GF-D8 (cell line): ENCODE data around the gene AP2B1.

ENCODE experiments used
- DNase-seq: peaks from one replicate; lab custom pipeline; 2025; lab: John Stamatoyannopoulos, UW

Gene AP2B1

GRCh38 chr17:35630530-35631148 lies 43.5 kb downstream of the AP2B1 start:
- DNase-seq, result no peak

DNA sequence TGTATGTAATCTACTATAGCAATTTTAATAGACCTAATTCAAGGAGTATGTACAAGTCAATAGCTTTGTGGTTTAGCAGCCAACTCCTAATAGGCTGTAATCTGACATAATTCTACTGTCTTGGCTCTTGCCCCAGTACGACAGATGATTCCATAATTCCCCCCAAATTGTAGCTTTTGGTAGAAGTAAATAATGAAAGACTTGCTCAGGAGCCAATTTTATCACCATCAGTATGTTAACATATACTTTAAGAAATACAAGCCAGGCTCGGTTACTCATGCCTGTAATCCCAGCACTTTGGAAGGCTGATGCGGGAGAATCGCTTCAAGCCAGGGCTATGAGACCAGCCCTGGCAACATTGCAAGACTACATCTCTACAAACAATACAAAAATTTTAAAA lies 53.9 kb downstream of the AP2B1 start:
- DNase-seq, result no peak

DNA sequence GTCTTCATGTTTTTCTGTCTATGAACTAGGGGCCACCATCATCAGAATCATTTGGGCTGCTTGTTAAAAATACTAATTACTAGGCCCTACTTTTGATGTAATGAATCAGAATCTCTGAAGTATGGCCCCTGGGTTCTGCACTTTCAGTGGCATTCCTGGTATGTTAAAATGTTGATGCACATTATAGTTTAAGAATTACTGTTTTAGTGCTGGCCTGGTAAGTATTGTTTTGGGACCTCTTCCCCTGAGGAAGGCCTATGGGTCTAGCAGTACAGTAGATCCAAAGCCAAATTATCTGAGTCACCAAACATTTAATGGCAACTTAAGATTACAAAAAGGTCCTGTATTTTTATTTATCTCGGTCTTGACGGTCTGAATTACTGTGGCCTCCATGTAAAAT lies 58.8 kb downstream of the AP2B1 start:
- no peak for DNase-seq

- DNase-seq, result no peak
Observed at GRCh38 chr17:35651467-35651866, 64.3 kb downstream of the AP2B1 start.

GRCh38 chr17:35653619-35654361 lies 66.7 kb downstream of the AP2B1 start:
- no peak for DNase-seq

DNA sequence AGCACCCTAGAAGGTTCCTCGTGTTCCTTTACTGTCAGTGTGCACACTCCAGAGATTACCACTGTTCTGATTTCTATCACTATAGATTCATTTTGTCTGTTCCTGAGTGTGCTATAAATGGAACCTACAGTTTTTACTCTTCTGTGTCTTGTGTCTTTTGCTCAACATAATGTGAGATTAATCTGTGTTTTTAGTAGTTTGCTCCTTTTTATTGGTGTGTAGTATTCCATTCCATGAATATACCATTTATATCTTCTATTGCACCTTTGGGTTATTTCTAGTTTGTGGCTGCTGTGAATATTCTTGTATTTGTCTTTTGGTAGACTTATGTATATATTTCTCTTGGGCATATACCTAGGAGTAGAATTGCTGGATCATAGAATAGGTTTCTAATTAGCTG lies 68.2 kb downstream of the AP2B1 start:
- no peak for DNase-seq

GRCh38 chr17:35660902-35661301 lies 73.8 kb downstream of the AP2B1 start:
- no peak for DNase-seq

GRCh38 chr17:35664685-35665084 lies 77.6 kb downstream of the AP2B1 start:
- DNase-seq, result no peak

- DNase-seq, result no peak
Observed at GRCh38 chr17:35665662-35666061, 78.5 kb downstream of the AP2B1 start.

DNA sequence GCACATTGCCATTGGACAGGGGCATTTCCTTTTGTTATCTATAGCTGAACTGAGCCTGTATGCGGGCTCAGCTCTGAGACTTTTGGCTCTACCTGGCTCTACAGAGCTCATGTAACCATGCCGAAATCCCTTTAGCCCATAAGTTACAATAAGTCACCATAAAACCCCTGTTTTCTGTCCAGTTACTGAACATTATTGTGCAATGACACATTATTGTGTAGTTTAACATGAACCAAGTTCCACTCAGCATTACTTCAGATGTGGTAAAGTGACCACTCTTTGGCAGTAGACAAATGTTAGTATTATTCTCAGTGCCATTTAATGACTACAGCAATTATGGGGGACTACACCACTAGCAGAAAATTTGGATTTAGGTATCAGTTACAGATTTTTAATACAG lies 78.9 kb downstream of the AP2B1 start:
- no peak for DNase-seq

GRCh38 chr17:35666967-35667532 lies 79.9 kb downstream of the AP2B1 start:
- DNase-seq, result no peak

- no peak for DNase-seq
Observed at GRCh38 chr17:35668802-35669201, 81.7 kb downstream of the AP2B1 start.

- DNase-seq, result no peak
Observed at GRCh38 chr17:35674552-35674951, 87.4 kb downstream of the AP2B1 start.

GRCh38 chr17:35676441-35676840 lies 89.3 kb downstream of the AP2B1 start:
- DNase-seq, result no peak

GRCh38 chr17:35679007-35679682 lies 92.0 kb downstream of the AP2B1 start:
- no peak for DNase-seq

DNA sequence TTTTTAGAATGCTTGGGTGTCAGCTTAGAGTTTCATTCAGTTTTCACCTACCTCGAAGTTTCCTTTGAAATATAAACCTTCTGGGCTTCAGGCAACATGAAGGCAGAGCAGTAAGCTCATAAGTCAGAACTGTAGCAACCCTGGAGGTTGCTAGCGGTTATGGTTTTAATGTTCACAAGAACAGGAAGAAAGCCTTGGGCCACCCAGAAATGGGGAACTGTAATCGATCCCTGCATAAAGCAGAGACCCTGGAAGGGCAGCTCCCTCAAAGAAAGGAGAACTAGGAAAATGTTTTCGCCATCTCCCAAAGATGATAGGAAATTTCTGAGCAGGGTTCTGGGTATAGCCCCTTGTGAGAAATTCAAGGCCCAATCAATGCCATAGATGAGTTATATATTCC lies 96.5 kb downstream of the AP2B1 start:
- DNase-seq, result peak; percentile 27

DNA sequence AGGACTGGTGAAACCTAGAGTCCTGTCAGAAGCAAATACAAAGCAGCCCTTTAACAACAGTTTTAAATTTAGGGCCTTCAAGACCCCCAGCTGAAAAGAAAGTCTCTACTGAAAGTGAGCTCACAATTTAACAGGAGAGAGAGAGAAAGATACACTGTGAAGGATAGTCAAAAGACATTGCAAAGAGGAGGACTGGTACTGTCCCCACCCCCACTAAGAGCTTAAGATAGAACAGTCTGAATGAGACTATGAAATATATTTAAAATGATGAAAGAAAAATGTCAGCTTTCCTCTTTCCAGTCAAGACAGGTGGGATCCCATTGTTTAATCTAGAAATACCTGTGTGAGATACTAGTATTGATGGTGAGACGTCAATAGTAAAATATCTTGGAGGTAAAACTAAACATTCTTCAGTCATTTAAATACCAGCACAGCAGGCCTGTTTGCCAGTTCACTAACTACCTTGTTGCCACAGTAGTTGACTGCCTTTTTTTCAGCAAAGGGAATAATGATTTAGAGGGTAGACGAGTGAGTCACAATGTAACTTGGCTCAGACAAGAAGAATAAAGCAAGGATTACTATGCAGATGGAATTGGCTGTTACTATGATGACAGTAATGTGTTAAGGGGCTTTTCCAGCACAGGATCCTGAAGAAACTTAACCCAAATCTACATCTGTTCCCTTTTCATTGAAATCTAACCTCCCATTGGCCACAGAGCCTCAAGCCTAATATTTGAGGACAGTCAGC lies 97.1 kb downstream of the AP2B1 start:
- no peak for DNase-seq

- DNase-seq, result no peak
Observed at GRCh38 chr17:35692512-35693210, 105.5 kb downstream of the AP2B1 start.

GRCh38 chr17:35693662-35694061 lies 106.5 kb downstream of the AP2B1 start:
- DNase-seq, result no peak

DNA sequence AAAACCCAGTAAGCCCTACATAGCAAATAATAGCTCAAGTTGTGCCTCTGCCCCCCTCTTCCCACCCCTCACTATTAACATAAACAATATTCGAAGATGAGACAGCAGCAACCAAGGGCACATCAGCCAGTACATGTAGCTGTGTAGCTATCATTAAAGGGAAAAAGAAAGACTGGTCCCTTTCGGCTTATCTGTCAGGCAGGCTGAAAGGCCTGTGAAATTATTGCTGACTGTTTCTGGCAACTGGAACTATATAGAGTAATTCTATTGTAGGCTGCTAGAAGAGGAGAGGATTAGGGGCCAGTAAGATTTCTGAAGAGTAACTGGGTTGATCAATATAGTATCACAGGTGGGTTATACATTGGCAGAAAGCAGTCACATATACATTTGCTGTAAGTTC lies 107.8 kb downstream of the AP2B1 start:
- DNase-seq, result no peak

- DNase-seq, result no peak
Observed at GRCh38 chr17:35695613-35696012, 108.5 kb downstream of the AP2B1 start.

DNA sequence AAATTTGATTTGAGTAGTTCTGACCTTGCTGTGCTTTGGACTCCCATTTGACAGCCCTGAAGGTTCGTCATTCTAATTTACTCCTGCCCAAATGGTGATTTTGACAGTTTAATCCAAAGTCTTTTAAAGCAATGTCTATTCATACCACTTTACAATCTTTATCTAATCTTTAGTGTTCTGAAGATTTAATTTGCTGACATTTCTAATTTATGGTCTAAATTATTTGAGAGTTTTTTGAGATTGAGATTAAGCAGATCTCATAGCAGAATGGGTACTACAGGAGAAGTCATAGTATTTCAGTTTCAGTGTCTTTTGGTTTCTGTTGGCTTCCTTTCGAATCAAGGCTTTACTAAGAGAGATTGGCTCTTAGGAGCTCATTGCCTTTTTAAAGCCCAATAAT lies 111.7 kb downstream of the AP2B1 start:
- DNase-seq, result no peak
